Glomerular visceral epithelial cell (primary cell): Measurements from ENCODE around the gene CALCA.
"Not testable (repeated sequence)": the region's sequence is repeated elsewhere in the genome, so short reads cannot be mapped to it uniquely, and the experiment has no call there.

Source experiments
- DNase-seq: peaks from one replicate; pipeline ENCODE4 v3.0.0-alpha.2; 2016; ENCODE audit errors: extremely low spot score

CALCA gene

GRCh38 chr11:14971865-14972580 lies at the start of gene CALCA:
TSS of gene CALCA (minus strand) at chr11:14972351. CDS start at chr11:14971192, 1,159 bp downstream.
- DNase-seq, result no peak

- no peak for DNase-seq
Observed at GRCh38 chr11:15016200-15016599, 44.0 kb upstream of the CALCA start.

GRCh38 chr11:15011776-15012345 lies 39.7 kb upstream of the CALCA start:
- no peak for DNase-seq

DNA sequence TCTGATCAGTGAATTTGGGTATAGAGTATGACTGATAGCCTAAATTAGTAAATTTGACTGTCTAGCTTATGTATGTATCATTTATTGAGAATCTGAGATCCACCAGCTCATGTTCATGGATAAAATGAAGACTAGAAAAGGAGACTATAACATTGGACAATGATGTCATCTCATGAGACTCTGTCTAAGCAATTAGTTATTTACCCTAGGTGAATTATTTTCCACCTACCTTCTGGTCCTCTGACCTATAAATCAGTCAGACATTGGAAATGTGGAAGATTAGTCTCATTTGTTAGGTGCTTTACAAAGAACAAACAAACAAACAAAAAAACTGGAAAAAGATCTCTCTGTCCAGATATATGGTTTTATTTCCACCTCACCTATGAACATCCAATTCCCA lies 38.7 kb upstream of the CALCA start:
- no peak for DNase-seq

- peak; percentile 11 for DNase-seq
Observed at GRCh38 chr11:15006139-15006759, 34.1 kb upstream of the CALCA start.

DNA sequence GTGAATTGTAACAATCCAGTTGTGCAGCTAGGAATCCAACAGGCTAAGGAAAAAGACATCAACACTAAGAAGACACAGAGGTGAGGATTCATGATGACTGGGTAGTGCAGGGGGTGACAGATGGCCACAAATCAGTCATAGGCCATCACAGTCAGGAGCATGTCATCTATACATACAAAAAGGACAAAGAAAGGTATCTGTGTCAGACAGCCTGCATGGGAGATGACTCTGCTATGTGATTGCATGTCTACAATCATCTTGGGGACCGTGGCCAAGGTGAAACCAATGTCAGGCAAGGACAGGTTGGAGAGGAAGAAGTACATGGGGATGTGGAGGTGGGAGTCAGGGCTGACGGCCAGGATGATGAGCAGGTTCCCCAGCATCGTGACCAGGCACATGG lies 16.0 kb upstream of the CALCA start:
- DNase-seq, result not testable (repeated sequence)

DNA sequence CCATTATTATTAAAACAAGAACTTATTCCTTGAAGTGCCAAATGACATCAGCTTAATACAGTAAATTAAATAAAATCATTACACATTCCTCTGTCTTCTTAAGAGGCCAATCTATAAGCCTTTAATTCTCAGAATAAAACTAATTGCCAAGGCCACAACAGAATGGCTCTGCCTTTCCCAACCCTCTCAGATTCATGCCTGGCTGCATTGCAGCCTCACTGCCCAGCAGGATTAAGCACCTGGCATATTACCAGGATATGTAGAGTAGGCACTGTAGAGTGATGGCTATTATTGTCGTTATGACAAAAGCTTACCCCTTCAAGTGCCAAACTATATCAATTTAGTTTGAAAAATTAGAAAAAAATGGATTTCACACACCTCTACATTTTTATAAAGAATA lies 9.4 kb upstream of the CALCA start:
- no peak for DNase-seq

DNA sequence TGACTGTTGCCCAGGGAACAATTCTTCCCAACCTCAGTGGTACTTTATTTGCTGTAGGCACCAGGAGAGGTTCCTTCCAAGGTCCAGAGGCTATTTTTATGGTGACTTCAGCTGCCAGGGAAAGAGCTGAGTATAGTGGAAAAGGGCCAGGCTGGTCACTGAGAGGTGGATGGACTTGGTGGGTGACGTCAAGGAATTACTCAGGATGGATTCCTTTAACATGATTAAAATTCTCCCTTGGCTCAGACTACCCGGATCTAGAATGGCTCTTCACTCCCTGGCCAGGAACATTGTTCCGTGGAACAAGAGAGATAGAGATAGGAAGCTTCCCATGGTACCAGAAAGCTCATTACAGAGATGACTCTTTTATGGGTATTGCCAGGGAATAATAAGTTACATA lies 8.7 kb upstream of the CALCA start:
- no peak for DNase-seq

DNA sequence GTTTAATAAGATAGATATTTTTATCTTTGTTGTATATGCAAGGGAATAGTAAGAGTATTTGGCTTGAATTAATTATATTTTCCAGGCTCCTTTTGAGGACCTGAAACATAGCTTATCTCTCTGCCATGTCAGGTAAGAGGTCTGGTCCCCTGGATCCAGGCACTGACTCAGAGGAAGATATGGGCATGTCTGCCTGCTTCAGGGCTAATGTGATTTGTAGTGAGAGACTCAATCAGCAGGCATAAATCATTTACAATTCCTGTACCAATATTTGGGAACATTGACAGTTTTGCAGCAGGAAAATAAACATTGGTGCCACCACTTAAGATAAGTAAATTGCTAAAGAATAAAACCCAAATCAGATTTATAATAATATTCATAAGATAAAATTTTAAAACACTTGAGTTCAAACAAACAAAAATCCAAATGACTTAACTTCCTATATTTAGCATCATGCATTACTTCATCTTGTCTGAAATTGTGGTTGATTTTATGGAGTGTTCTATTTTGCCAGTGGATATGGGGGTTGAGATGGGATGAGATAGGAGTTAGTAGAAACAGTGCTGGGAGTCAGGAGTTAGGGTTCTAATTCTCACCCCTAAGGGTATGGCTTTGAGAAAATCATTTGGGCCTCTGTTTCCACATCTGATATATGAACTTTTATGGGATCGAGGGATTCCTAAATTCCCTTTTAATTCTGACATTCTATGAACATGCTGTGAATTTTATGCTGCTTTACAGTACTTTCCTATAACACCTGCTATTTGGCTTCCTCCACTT lies 5.1 kb upstream of the CALCA start:
- no peak for DNase-seq

DNA sequence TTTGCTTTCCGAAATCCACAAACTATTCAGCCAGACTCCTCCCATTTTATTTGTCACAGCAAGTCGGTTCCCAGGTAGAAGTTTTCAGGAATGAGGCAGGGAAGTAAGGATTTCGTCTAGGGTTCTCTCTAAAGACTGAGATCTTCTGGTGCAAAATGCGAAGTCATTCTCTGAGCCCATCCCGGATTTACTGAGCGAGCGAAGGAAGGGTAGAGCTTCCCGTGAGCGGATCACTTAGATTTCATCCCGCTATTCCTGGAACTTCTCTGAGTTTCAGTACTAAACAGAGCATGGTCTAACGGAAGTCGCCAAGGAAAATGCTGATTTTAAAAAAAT lies 3.1 kb upstream of the CALCA start:
- DNase-seq, result no peak

- DNase-seq, result peak; percentile 6
Observed at GRCh38 chr11:14974515-14975251, 2.5 kb upstream of the CALCA start.

DNA sequence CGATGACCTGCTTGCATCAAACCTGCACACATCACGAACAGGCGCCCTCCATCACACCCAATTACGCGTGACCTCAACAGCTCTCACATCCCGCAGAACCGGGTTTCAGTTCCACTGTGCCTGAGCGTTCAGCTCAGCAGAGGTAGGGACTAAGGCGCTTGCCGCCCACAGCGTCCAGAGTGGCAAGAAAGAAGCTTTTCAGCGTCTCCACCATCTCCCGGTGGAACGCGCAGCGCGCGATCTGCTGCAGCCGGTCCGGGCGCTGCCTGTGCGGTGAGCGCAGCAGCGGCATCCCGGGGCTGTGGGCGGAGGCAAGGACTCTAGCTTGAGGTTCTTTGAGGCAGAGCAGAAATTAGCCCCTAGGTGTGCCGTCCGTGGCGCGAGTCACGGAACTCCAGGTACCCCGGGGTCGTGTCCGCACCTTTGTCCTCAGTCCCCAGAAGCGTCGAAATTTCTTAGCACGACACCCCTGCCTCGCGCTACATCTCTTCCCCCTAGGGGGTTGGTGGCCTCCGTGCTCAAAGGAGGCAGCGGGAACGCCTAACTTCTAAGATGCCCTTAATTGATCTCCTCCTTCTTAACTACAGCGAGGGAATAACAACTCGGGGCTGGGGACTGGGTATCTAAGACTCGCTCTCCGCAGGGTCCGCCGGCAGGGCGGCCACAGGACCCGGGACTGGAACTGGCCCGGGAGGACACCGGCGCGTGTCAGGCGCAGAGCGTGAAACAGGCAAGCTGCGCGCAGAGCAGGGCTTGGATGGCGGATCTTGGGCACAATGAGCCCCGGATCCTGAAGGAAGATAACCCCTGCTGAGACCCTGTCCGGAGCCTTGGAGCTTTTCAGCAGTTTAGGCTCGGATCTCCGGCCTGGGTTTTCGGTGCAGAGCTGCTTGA lies 1.7 kb upstream of the CALCA start:
- no peak for DNase-seq

GRCh38 chr11:14972581-14973495 lies 687 bp upstream of the CALCA start:
- no peak for DNase-seq

DNA sequence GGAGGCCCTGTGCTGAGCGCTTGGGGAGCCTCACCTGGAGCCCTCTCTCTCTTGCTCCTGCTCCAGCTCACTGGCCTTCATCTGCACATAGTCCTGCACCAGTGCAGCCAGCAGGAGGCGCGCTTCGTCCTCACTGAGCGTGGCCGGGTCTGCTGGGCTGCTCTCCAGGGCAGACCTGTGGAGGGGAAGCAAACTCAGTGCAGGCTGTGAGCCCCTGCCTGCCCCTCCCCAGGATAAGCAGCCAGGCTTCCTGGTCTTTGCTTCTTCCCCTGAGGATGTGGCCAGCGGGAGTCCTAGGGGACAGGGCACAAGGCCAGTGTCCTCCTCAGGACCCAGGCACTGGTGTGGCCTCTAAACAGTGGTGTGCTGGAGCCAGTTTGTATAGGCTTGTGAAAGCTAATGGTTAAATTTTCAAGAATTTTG lies 2.2 kb downstream of the CALCA start:
- DNase-seq, result no peak

DNA sequence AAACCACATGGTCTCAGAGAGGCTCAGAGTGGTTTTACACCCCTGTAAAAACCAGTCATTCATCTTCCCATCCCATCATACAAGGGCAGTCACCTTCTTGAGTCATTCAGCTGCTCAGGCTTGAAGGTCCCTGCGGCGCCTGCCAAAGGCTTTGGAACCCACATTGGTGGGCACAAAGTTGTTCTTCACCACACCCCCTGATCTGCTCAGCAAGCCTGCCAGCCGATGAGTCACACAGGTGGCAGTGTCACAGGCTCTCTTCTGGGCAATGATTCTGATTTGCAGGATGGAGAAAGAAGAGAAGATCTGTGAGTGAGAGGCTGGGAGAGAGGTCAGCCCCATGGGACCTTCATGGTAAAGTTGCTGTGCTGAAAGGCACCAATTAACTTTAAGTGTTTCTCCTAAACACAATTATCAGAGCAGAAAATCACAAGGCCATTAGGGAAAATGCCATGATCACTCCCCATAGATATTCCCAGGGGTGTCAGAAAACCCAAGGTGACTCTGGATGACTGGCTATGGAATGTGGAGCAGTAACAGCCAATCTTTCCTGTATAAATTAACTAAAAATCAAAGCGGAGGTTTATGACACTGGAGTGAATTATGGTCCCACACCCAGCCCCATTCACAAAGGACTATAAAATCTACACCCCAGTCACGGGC lies 4.4 kb downstream of the CALCA start:
- DNase-seq, result no peak

DNA sequence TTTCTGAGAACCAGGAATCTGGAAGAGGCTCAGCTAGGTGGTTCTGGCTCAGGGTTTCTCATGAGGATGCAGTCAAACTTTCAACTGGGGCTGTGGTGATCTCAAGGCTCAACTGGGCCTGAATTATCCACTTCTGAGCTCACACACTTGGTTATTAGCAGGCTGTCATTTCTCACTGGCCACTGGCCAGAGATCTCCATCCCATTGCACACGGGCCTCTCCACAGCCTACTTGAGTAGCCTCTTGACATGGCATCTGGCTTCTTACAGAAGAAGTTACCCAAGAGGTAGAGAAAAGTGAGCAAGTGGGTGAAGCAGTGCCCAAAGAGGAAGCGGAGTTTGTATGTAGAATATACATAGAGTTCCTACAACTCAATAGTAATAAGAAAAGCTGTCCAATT lies 16.0 kb downstream of the CALCA start:
- DNase-seq, result no peak

DNA sequence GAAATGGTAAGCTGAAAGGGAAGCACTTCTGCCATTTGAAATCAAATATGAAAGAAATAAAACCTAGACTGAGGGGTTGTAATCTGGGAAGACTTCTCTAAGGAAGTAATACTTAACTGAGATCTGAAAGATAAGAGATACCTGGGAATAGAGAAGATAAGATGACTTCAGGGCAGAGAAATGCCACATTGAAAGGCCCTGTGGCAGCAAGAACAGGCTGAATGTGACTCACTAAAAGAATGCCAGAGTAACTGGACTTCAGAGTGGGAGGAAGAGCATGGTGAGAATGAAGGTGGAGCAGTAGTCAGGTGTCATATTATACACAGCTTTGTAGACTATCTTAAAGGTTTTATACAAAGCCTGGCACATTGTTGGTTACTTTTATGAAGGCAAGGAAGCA lies 17.6 kb downstream of the CALCA start:
- DNase-seq, result no peak

GRCh38 chr11:14953904-14954303 lies 18.2 kb downstream of the CALCA start:
- no peak for DNase-seq

- no peak for DNase-seq
Observed at GRCh38 chr11:14949437-14950147, 22.6 kb downstream of the CALCA start.
